OCI-LY3 (cell line): ENCODE data around the gene MED22.
A peak's percentile ranks its signal among the peaks of the same experiment; 100 is the strongest.

Source experiments
- H2AFZ ChIP-seq: fragments of 200-600, 300-600 bp; shearing (Covaris generic); 2 replicates; pipeline ENCODE4 v1.6.0; 2014; ENCODE audit warnings: antibody characterized with exemption, low read depth, low read length
- H3K27ac ChIP-seq: fragments of 200-600, 300-600 bp; sonication (generic); 2 replicates; pipeline ENCODE4 v1.5.1; 2014; ENCODE audit warnings: mild to moderate bottlenecking, low read length, moderate library complexity, mixed read lengths
- H3K27me3 ChIP-seq: fragments of 200-600, 300-600 bp; sonication (generic); 2 replicates; pipeline ENCODE4 v1.6.1; 2014; ENCODE audit warnings: low read depth, low read length, mixed read lengths
- H3K36me3 ChIP-seq: fragments of 200-600, 300-600 bp; sonication (generic); replicated peaks from 2 replicates; pipeline ENCODE3; 2014; ENCODE audit warnings: low read depth, low read length, mixed read lengths
- H3K4me1 ChIP-seq: fragments of 300-600, 200-600 bp; sonication (generic); 2 replicates; pipeline ENCODE4 v1.6.1; 2014; ENCODE audit warnings: low read length, mixed read lengths
- H3K4me2 ChIP-seq: fragments of 200-600, 300-600 bp; sonication (generic); 2 replicates; pipeline ENCODE4 v1.6.1; 2014; ENCODE audit warnings: low read length, mixed read lengths
- H3K4me3 ChIP-seq: fragments of 300-600, 200-600 bp; sonication (generic); 2 replicates; pipeline ENCODE4 v1.5.1; 2014; ENCODE audit warnings: antibody characterized with exemption, mild to moderate bottlenecking, low read length, moderate library complexity
- H3K79me2 ChIP-seq: fragments of 300-600, 200-600 bp; shearing (Covaris generic); 2 replicates; pipeline ENCODE4 v1.6.1; 2014; ENCODE audit warnings: mild to moderate bottlenecking, low read length, mixed read lengths
- H3K9ac ChIP-seq: fragments of 300-600, 200-600 bp; shearing (Covaris generic); 2 replicates; pipeline ENCODE4 v1.6.0; 2014; ENCODE audit warnings: mild to moderate bottlenecking, low read length, moderate library complexity
- H3K9me3 ChIP-seq: fragments of 200-600, 300-600 bp; shearing (Covaris generic); 2 replicates; pipeline ENCODE4 v1.6.1; 2014; ENCODE audit warnings: low read length, mixed read lengths; ENCODE audit not compliant: insufficient read depth
- H4K20me1 ChIP-seq: fragments of 200-600, 300-600 bp; sonication (generic); 2 replicates; pipeline ENCODE4 v1.6.1; 2016; ENCODE audit warnings: low read length, mixed read lengths; ENCODE audit not compliant: insufficient read depth
- EZH2phosphoT487 ChIP-seq: fragments of 200-600 bp; shearing (Covaris generic); IDR thresholded peaks from 2 replicates; pipeline ENCODE4 v1.6.1; 2018; ENCODE audit warnings: antibody characterized with exemption, mixed run types, low read depth
- TF ChIP-seq, protein P1 (sequence below): fragments of 200-600, 300-600 bp; sonication (generic); IDR thresholded peaks from 2 replicates; pipeline ENCODE4 v1.5.1; 2014; ENCODE audit warnings: antibody characterized with exemption, low read length, low read depth

Gene MED22

DNA sequence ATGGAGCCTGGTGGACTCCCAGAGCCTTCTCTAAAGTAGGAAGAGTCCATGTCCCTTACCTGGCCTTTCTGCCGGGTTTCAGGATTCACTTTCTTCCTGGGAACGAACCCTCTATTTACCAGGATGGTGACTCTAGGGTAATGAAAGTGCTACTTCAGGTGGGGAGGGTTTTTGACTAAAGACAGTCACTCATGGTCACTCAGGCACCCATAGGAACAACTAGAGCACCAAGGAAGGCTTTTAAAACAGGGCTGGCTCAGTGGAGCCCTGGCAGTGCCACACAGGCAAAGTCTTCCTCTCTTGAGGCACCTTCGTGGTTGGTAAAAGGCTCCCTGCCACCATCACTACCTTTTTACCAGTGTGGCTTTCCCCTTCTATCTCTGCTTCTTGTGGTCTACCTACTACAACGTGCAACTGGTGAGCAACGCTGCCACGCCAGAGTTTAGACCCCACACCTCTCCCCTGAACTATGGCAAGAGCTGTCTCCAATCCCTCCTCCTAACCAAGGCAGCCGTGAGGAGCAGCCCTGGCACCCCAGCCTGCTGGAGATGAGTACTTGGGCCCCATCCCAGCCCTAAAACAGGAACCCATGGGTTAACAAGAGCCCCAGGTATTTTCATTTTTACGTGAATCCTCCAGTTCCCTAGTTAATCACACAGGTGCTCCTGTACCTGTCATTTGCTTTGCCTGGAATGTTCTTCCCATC is 4.9 kb upstream of the MED22 start:
- no peak for TF ChIP-seq EZH2phosphoT487
- TF ChIP-seq, protein P1, sequence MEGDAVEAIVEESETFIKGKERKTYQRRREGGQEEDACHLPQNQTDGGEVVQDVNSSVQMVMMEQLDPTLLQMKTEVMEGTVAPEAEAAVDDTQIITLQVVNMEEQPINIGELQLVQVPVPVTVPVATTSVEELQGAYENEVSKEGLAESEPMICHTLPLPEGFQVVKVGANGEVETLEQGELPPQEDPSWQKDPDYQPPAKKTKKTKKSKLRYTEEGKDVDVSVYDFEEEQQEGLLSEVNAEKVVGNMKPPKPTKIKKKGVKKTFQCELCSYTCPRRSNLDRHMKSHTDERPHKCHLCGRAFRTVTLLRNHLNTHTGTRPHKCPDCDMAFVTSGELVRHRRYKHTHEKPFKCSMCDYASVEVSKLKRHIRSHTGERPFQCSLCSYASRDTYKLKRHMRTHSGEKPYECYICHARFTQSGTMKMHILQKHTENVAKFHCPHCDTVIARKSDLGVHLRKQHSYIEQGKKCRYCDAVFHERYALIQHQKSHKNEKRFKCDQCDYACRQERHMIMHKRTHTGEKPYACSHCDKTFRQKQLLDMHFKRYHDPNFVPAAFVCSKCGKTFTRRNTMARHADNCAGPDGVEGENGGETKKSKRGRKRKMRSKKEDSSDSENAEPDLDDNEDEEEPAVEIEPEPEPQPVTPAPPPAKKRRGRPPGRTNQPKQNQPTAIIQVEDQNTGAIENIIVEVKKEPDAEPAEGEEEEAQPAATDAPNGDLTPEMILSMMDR, result no peak

DNA sequence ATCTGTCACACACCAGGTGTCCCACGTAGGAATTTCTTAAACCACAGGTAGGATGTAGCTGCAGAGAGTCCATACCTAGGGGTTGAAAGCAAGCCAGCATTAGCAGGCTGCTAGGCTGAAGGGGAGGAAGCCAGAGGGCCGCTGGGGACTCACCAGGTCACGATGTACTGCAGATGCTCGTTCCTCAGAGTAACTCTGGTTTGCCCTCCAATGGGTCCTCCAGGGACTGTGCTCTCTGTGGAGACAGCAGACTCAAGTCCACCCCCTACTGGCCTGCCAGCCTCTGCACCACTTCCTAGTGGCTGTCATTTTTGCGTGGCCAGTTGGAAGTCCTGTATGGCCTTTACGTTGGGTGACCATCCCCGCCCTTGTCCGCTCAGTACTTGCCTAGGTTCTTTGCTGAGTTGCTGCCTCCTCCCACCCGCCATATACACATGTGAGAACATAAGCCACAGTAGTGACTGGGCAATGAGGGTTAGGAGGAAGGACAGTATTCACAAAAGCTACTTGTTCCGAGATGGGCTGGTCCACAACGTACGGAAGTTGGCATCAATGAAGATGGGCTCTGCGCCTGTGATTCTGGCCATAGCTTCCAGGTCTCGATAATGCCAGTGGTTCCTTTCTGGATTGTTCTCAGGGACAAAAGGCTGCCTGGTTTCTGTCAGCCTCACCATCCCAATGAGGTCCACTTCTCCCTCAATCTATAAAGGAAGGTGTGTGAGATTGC is 4.1 kb upstream of the MED22 start:
- Histone ChIP-seq H3K27me3 (no peaks in the 10 kb centered on the region), H3K9ac (no peak overlapping the region), H2AFZ (no peak overlapping the region), H3K36me3 (peaks cover 49% of the 10 kb centered on the region), H3K9me3 (no peaks in the 10 kb centered on the region), H3K79me2 (peaks cover 52% of the 10 kb centered on the region), H3K4me2 (no peak overlapping the region), H4K20me1 (peaks cover 36% of the 10 kb centered on the region), H3K4me1 (peaks cover 21% of the 10 kb centered on the region), H3K4me3 (no peak overlapping the region), H3K27ac (peak overlapping the region; percentile 41; the same call in 1 of the 2 replicates)
- no peak for TF ChIP-seq EZH2phosphoT487
- TF ChIP-seq, protein P1, result peak; percentile 47

More for the DNA sequence above, 4.9 kb upstream of the MED22 start:
- H3K4me3 ChIP-seq, result no peak overlapping the region
- H3K9me3 ChIP-seq, result no peaks in the 10 kb centered on the region
- H3K4me1 ChIP-seq, result peaks cover 27% of the 10 kb centered on the region
- H3K79me2 ChIP-seq, result peaks cover 53% of the 10 kb centered on the region
- H3K9ac ChIP-seq, result no peak overlapping the region
- no peak overlapping the region for H3K4me2 ChIP-seq
- no peak overlapping the region for H2AFZ ChIP-seq
- peaks cover 36% of the 10 kb centered on the region for H4K20me1 ChIP-seq
- H3K36me3 ChIP-seq, result peaks cover 49% of the 10 kb centered on the region
- peak overlapping the region; percentile 41; the same call in 1 of the 2 replicates for H3K27ac ChIP-seq
- H3K27me3 ChIP-seq, result no peaks in the 10 kb centered on the region

DNA sequence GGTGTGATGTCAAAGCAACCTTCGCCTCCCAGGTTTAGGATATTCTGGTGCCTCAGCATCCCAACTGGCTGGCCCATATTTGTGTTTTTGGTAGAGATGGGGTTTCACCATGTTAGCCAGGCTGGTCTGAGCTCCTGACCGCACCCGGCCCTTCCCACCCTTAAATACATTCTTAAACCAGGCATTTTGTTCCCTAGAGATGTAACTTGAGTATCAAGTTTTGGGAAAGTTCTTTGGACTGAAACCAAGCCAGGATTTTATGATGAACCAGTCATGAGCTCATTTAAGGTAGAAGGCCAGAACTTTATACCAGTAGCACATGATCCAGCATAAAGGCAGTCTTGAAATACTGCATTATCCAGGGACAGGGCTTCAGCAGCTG is 3.6 kb upstream of the MED22 start:
- no peak overlapping the region for H3K4me2 ChIP-seq
- peaks cover 38% of the 10 kb centered on the region for H4K20me1 ChIP-seq
- peaks cover 49% of the 10 kb centered on the region for H3K36me3 ChIP-seq
- no peak overlapping the region for H3K4me3 ChIP-seq
- no peak overlapping the region for H3K9ac ChIP-seq
- peaks cover 24% of the 10 kb centered on the region for H3K4me1 ChIP-seq
- no peak overlapping the region for H2AFZ ChIP-seq
- no peaks in the 10 kb centered on the region for H3K27me3 ChIP-seq
- H3K9me3 ChIP-seq, result no peaks in the 10 kb centered on the region
- TF ChIP-seq EZH2phosphoT487, result no peak
- TF ChIP-seq, protein P1, result no peak
- H3K27ac ChIP-seq, result 0 out of 2 replicates have a peak overlapping the region, but pooled peaks have one; percentile 23
- peaks cover 53% of the 10 kb centered on the region for H3K79me2 ChIP-seq

DNA sequence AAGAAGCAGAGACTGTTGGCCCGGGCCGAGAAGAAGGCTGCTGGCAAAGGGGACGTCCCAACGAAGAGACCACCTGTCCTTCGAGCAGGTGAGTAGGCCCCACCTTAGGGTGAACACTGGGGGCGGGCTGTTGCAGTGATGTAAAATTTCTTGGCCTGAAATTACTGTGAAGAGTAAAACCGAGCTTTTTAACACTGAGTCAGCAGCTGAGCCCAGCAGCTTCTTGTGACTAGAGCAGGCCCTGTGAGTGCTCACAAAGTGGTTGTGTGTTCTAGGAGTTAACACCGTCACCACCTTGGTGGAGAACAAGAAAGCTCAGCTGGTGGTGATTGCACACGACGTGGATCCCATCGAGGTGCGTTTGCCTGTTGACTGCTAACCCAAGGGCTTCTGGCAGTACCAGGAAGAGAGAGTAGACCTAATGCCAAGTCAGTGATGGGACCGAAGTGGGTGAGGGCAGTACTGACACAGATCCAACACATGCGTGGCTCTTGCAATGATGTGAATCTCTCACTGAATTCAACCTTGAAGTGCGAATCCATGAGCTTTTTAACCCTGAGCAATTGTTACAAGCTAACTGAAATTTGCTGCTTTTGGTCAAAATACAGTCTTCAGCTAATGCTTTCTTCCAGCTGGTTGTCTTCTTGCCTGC is 2.2 kb upstream of the MED22 start:
- peaks cover 25% of the 10 kb centered on the region for H3K4me1 ChIP-seq
- no peak overlapping the region for H3K9ac ChIP-seq
- peaks cover 57% of the 10 kb centered on the region for H3K79me2 ChIP-seq
- peaks cover 63% of the 10 kb centered on the region for H3K36me3 ChIP-seq
- H3K9me3 ChIP-seq, result no peaks in the 10 kb centered on the region
- no peak for TF ChIP-seq EZH2phosphoT487
- TF ChIP-seq, protein P1, result no peak
- H3K4me3 ChIP-seq, result 0 out of 2 replicates have a peak overlapping the region, but pooled peaks have one; percentile 89
- peaks cover 42% of the 10 kb centered on the region for H4K20me1 ChIP-seq
- H3K27ac ChIP-seq, result no peak overlapping the region
- H2AFZ ChIP-seq, result no peak overlapping the region
- no peaks in the 10 kb centered on the region for H3K27me3 ChIP-seq
- H3K4me2 ChIP-seq, result peak overlapping the region; percentile 96; the same call in 1 of the 2 replicates
